GM12878 (cell line): Measurements from ENCODE around the gene USP4. TPM values are rescaled to one million over a fixed set of nuclear protein-coding genes. Genes with fewer than 3 reads are reported as not detected.
A peak's percentile ranks its signal among the peaks of the same experiment; 100 is the strongest.

Source experiments
- BHLHE40 ChIP-seq, 2 experiments: fragments of 450-650 bp in 1 of 2; IDR thresholded peaks; 2 replicates each; pipeline ENCODE4 v1.6.1; 2011 to 2017; ENCODE audit warnings: low read depth in 2 of 2, borderline replicate concordance in 1 of 2, improper control_type of control experiment in 1 of 2, low read length in 1 of 2, mild to moderate bottlenecking in 1 of 2
- CHD1 ChIP-seq: IDR thresholded peaks from 2 replicates; pipeline ENCODE4 v1.6.1; 2012; ENCODE audit warnings: low read depth, low read length, improper control_type of control experiment
- DPF2 ChIP-seq: fragments of 450-650 bp; IDR thresholded peaks from 2 replicates; pipeline ENCODE4 v1.6.1; 2017; ENCODE audit warnings: mild to moderate bottlenecking
- EED ChIP-seq: sonication (generic); IDR thresholded peaks from 2 replicates; pipeline ENCODE4 v1.6.1; 2016; ENCODE audit warnings: antibody characterized with exemption, low read depth
- EP300 ChIP-seq, 2 experiments: fragments of 150-350 bp in 1 of 2; IDR thresholded peaks; 2 replicates each; pipeline ENCODE4 v1.6.1; 2011 to 2012; ENCODE audit warnings: low read depth in 2 of 2, low read length in 2 of 2, borderline replicate concordance in 1 of 2, improper control_type of control experiment in 1 of 2, inconsistent platforms in 1 of 2; ENCODE audit not compliant: control insufficient read depth in 1 of 2
- ETV6 ChIP-seq, 2 experiments: fragments of 450-650 bp in 1 of 2; IDR thresholded peaks in 1 of 2; conservative IDR thresholded peaks in 1 of 2; 2 replicates each; pipeline ENCODE4 v1.6.1; 2014; ENCODE audit warnings: antibody characterized with exemption in 1 of 2, borderline replicate concordance in 1 of 2, low read depth in 1 of 2, mild to moderate bottlenecking in 1 of 2, moderate library complexity in 1 of 2
- EZH2 ChIP-seq: IDR thresholded peaks from 2 replicates; pipeline ENCODE4 v1.6.1; 2012; ENCODE audit warnings: low read depth, mild to moderate bottlenecking, control low read depth, inconsistent platforms, low read length, borderline replicate concordance; ENCODE audit not compliant: control insufficient read depth
- MEF2A ChIP-seq: IDR thresholded peaks from 2 replicates; pipeline ENCODE4 v1.6.1; 2011; ENCODE audit warnings: low read depth, mild to moderate bottlenecking, low read length, moderate library complexity; ENCODE audit not compliant: insufficient read depth
- MYB ChIP-seq: fragments of 150-350 bp; IDR thresholded peaks from 2 replicates; pipeline ENCODE4 v1.6.1; 2014; ENCODE audit warnings: mild to moderate bottlenecking, low read depth, low read length, borderline replicate concordance
- NFXL1 ChIP-seq: fragments of 450-650 bp; IDR thresholded peaks from 2 replicates; pipeline ENCODE4 v1.6.1; 2017; ENCODE audit warnings: antibody characterized with exemption, mild to moderate bottlenecking, borderline replicate concordance
- NFYB ChIP-seq: IDR thresholded peaks from 2 replicates; pipeline ENCODE4 v1.6.1; 2011; ENCODE audit warnings: low read depth, mild to moderate bottlenecking, low read length, improper control_type of control experiment, moderate library complexity; ENCODE audit not compliant: insufficient read depth
- POLR2A ChIP-seq: IDR thresholded peaks from 2 replicates; pipeline ENCODE4 v1.6.1; 2011; ENCODE audit warnings: low read depth, mild to moderate bottlenecking, low read length
- RB1 ChIP-seq: fragments of 450-650 bp; formaldehyde crosslinking; IDR thresholded peaks from 2 replicates; pipeline ENCODE4 v1.6.1; 2017; ENCODE audit warnings: mild to moderate bottlenecking, borderline replicate concordance
- SPI1 ChIP-seq: IDR thresholded peaks from 2 replicates; pipeline ENCODE4 v1.6.1; 2011; ENCODE audit warnings: low read depth, mild to moderate bottlenecking, low read length, moderate library complexity, borderline replicate concordance; ENCODE audit not compliant: insufficient read depth
- SRF ChIP-seq, 2 experiments: IDR thresholded peaks; 2 replicates each; pipeline ENCODE4 v1.6.1; 2011; ENCODE audit warnings: low read depth in 2 of 2, low read length in 2 of 2, mild to moderate bottlenecking in 1 of 2, moderate library complexity in 1 of 2
- ZNF217 ChIP-seq: fragments of 450-650 bp; IDR thresholded peaks from 2 replicates; pipeline ENCODE4 v1.6.1; 2017; ENCODE audit warnings: antibody characterized with exemption, mild to moderate bottlenecking
- polyA plus RNA-seq, 11 experiments: library from polyadenylated mRNA; depleted of rRNA in 4 of 11; unstranded in 6 of 11; stranded (reverse) in 5 of 11; fragments of >200 nt; fragmentation: Nextera tagmentation in 4 of 11; fragmentation: Illumina TruSeq in 1 of 11; extraction: Ambion mirVana in 4 of 11; extraction: Trizol in 1 of 11; gene quantifications; 1 replicate in 1 of 11; 2 replicates in 10 of 11; pipeline versions ENCODE4 v1.2.1 to v1.2.3, GENCODE V29; 2011 to 2016; ENCODE audit warnings: inconsistent platforms in 2 of 11, missing spikeins in 2 of 11, low read depth in 1 of 11
- total RNA-seq, 4 experiments: library from RNA; depleted of rRNA in 3 of 4; stranded (reverse); fragments of >200 nt in 3 of 4; fragmentation: Illumina TruSeq in 1 of 4; extraction: Trizol in 1 of 4; gene quantifications; 2 replicates each; pipeline versions ENCODE4 v1.2.1 to v1.2.3, GENCODE V29; 2013 to 2021
- TF ChIP-seq, protein P1 (sequence below): fragments of 450-650 bp; formaldehyde crosslinking; IDR thresholded peaks from 2 replicates; pipeline ENCODE4 v1.5.0; 2022; ENCODE audit warnings: mild to moderate bottlenecking, missing genetic modification characterization
- TF ChIP-seq, protein P2 (sequence below): IDR thresholded peaks from 2 replicates; pipeline ENCODE4 v1.6.1; 2012; ENCODE audit warnings: low read depth, low read length, improper control_type of control experiment
- TF ChIP-seq, protein P3 (sequence below): IDR thresholded peaks from 2 replicates; pipeline ENCODE4 v1.6.1; 2012; ENCODE audit warnings: low read depth, low read length, improper control_type of control experiment
- TF ChIP-seq, protein P4 (sequence below): IDR thresholded peaks from 2 replicates; pipeline ENCODE4 v1.6.1; 2011; ENCODE audit warnings: low read depth, mild to moderate bottlenecking, low read length, moderate library complexity, borderline replicate concordance; ENCODE audit errors: extremely low read depth
- TF ChIP-seq, protein P5 (sequence below): fragments of 450-650 bp; IDR thresholded peaks from 2 replicates; pipeline ENCODE4 v1.6.1; 2017; ENCODE audit warnings: mild to moderate bottlenecking, moderate library complexity

The USP4 gene
- total and polyA plus RNA-seq, 10 of the 15 experiments (the other 5 are each of a cell fraction or from before 2014, with no cell fraction given): 26.5 to 77.1 (median 66.0) TPM

DNA sequence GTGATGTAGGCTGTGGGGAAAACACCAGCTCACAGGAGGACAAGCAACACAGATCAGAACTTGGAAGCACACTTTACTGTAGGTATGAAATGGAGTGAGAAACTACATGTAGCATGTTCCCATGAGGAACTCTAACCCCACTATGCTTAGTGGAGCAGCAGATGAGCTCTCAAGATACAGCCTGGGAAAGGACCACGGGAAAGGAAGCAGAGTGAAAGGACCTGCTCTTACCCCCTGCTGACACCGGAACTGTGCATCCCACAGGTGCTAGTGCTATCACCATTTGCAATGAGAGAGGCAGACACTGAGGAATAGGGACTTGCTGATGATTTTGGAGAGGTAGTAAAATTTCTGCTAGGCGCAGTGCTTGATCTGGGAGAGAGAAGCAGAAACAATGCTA lies 28.6 kb downstream of the USP4 start (continued):
- no peak for TF ChIP-seq SPI1
- TF ChIP-seq, protein P1, sequence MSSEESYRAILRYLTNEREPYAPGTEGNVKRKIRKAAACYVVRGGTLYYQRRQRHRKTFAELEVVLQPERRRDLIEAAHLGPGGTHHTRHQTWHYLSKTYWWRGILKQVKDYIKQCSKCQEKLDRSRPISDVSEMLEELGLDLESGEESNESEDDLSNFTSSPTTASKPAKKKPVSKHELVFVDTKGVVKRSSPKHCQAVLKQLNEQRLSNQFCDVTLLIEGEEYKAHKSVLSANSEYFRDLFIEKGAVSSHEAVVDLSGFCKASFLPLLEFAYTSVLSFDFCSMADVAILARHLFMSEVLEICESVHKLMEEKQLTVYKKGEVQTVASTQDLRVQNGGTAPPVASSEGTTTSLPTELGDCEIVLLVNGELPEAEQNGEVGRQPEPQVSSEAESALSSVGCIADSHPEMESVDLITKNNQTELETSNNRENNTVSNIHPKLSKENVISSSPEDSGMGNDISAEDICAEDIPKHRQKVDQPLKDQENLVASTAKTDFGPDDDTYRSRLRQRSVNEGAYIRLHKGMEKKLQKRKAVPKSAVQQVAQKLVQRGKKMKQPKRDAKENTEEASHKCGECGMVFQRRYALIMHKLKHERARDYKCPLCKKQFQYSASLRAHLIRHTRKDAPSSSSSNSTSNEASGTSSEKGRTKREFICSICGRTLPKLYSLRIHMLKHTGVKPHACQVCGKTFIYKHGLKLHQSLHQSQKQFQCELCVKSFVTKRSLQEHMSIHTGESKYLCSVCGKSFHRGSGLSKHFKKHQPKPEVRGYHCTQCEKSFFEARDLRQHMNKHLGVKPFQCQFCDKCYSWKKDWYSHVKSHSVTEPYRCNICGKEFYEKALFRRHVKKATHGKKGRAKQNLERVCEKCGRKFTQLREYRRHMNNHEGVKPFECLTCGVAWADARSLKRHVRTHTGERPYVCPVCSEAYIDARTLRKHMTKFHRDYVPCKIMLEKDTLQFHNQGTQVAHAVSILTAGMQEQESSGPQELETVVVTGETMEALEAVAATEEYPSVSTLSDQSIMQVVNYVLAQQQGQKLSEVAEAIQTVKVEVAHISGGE (CRISPR knock-in tag): no peak
- no peak for TF ChIP-seq RB1
- TF ChIP-seq NFXL1: no peak
- no peak for TF ChIP-seq ETV6 (conservative IDR thresholded peaks at IDR 0.05 in 1 of 2, IDR thresholded peaks at IDR 0.05 in 1 of 2; ENCODE audit: borderline replicate concordance in 1 of 2, low read depth in 1 of 2)
- TF ChIP-seq EZH2: no peak
- TF ChIP-seq, protein P2, sequence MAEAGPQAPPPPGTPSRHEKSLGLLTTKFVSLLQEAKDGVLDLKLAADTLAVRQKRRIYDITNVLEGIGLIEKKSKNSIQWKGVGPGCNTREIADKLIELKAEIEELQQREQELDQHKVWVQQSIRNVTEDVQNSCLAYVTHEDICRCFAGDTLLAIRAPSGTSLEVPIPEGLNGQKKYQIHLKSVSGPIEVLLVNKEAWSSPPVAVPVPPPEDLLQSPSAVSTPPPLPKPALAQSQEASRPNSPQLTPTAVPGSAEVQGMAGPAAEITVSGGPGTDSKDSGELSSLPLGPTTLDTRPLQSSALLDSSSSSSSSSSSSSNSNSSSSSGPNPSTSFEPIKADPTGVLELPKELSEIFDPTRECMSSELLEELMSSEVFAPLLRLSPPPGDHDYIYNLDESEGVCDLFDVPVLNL: no peak
- TF ChIP-seq MYB: no peak
- TF ChIP-seq MEF2A: 0 out of 2 replicates have a peak, but pooled peaks have one; percentile 4
- no peak for TF ChIP-seq CHD1
- no peak for TF ChIP-seq NFYB
- TF ChIP-seq, protein P3, sequence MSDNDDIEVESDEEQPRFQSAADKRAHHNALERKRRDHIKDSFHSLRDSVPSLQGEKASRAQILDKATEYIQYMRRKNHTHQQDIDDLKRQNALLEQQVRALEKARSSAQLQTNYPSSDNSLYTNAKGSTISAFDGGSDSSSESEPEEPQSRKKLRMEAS: no peak
- TF ChIP-seq DPF2: no peak
- TF ChIP-seq EED: peak; percentile 41; the same call in 1 of the 2 replicates
- TF ChIP-seq, protein P4, sequence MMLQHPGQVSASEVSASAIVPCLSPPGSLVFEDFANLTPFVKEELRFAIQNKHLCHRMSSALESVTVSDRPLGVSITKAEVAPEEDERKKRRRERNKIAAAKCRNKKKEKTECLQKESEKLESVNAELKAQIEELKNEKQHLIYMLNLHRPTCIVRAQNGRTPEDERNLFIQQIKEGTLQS: no peak
- TF ChIP-seq EP300 (IDR thresholded peaks at IDR 0.05; ENCODE audit: borderline replicate concordance in 1 of 2, control insufficient read depth in 1 of 2, low read depth in 2 of 2, low read length in 2 of 2): no peak
- TF ChIP-seq, protein P5, sequence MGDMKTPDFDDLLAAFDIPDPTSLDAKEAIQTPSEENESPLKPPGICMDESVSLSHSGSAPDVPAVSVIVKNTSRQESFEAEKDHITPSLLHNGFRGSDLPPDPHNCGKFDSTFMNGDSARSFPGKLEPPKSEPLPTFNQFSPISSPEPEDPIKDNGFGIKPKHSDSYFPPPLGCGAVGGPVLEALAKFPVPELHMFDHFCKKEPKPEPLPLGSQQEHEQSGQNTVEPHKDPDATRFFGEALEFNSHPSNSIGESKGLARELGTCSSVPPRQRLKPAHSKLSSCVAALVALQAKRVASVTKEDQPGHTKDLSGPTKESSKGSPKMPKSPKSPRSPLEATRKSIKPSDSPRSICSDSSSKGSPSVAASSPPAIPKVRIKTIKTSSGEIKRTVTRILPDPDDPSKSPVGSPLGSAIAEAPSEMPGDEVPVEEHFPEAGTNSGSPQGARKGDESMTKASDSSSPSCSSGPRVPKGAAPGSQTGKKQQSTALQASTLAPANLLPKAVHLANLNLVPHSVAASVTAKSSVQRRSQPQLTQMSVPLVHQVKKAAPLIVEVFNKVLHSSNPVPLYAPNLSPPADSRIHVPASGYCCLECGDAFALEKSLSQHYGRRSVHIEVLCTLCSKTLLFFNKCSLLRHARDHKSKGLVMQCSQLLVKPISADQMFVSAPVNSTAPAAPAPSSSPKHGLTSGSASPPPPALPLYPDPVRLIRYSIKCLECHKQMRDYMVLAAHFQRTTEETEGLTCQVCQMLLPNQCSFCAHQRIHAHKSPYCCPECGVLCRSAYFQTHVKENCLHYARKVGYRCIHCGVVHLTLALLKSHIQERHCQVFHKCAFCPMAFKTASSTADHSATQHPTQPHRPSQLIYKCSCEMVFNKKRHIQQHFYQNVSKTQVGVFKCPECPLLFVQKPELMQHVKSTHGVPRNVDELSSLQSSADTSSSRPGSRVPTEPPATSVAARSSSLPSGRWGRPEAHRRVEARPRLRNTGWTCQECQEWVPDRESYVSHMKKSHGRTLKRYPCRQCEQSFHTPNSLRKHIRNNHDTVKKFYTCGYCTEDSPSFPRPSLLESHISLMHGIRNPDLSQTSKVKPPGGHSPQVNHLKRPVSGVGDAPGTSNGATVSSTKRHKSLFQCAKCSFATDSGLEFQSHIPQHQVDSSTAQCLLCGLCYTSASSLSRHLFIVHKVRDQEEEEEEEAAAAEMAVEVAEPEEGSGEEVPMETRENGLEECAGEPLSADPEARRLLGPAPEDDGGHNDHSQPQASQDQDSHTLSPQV: no peak
- TF ChIP-seq ZNF217: no peak
- TF ChIP-seq SRF (IDR thresholded peaks at IDR 0.05; ENCODE audit: low read depth in 2 of 2, low read length in 2 of 2): no peak
- no peak for TF ChIP-seq POLR2A
- TF ChIP-seq BHLHE40 (IDR thresholded peaks at IDR 0.05; ENCODE audit: borderline replicate concordance in 1 of 2, low read depth in 2 of 2, low read length in 1 of 2): peak in 1 of 2 experiments; percentile 9; a peak in 1 of 4 replicates
